Measurements from ENCODE around the gene MPHOSPH6.
A peak's percentile ranks its signal among the peaks of the same experiment; 100 is the strongest.
"Not testable (repeated sequence)": the region's sequence is repeated elsewhere in the genome, so short reads cannot be mapped to it uniquely, and the experiment has no call there.

The MPHOSPH6 gene, protein sequence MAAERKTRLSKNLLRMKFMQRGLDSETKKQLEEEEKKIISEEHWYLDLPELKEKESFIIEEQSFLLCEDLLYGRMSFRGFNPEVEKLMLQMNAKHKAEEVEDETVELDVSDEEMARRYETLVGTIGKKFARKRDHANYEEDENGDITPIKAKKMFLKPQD

GRCh38 chr16:82169861-82170845, at the start of gene MPHOSPH6:
MPHOSPH6 (minus strand) TSS chr16:82170224; CDS start chr16:82170175, 49 bp downstream.
- DNase-seq (ENCODE audit: extremely low read depth in 1 of 2, low read depth in 1 of 2), result peak; percentile 75 to 83

DNA sequence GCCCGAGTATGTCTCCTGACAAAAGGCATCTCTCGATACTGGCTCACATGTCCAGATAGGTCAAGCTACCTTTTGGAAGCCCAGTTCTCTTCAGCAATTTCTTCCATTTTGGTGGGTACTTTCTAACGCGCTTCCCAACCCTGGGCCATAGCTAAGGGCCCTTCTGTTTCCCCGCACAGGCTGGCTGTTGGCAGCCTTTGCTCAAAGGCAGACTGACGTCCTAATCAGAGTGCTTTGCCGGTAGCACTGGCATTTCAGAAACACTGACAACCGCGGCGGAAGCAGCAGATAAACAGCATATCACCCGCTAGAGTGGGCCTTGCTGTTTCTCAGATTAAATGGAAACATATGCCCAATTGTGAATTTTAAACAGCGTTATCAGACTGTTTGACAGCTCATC, 49.3 kb upstream of the MPHOSPH6 start:
- no peak for DNase-seq (ENCODE audit: extremely low read depth in 1 of 2, low read depth in 1 of 2)

DNA sequence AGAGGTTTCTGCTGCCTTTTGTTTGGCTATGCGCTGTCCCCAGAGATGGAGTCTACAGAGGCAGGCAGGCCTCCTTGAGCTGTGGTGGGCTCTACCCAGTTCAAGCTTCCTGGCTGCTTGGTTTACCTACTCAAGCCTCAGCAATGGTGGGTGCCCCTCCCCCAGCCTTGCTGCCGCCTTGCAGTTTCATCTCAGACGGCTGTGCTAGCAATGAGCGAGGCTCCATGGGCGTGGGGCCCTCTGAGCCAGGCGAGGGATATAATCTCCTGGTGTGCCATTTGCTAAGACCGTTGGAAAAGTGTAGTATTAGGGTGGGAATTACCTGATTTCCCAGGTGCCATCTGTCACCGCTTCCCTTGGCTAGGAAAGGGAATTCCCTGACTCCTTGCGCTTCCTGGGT, 39.3 kb upstream of the MPHOSPH6 start:
- DNase-seq (ENCODE audit: extremely low read depth in 1 of 2, low read depth in 1 of 2), result not testable (repeated sequence)

GRCh38 chr16:82203198-82203597, 33.2 kb upstream of the MPHOSPH6 start:
- no peak for DNase-seq (ENCODE audit: extremely low read depth in 1 of 2, low read depth in 1 of 2)

DNA sequence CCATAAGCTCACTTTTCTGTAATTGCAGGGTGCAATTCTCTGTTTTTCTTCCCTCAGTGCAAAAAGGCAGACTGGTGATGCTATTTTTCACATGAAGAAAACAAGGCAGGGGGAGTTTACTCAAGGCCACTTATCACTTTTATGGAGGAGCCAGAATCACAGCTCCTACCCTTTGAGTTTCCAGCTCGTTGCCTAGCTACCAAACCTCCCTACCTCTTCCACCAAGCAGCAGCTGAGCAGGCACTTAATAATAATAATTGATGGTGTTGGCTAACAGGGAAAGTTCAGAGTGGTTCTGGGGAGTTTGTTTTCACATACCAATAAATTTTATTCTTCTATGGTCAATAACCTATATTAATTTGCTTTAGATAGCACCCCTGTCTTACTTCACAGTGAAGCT, 31.9 kb upstream of the MPHOSPH6 start:
- DNase-seq (ENCODE audit: extremely low read depth in 1 of 2, low read depth in 1 of 2), result no peak

DNA sequence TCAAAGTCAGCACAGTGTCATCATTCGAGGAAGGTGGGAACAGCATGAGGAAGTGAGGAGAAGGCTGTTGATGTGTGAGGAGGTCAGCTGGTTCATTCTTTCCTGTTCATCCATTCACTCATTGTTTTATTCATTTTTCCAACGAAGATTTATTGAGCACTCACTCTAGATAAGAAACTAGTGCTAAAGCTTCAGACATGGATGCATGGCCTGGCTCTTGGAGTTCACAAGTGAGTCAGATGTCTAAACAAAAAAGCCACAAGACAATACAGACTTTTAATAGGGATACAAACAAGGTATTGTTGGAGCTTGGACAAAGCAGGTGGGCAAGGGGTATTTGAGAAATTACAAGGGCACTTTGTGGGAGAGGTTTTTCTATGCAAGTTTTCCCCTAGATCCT, 31.3 kb upstream of the MPHOSPH6 start:
- DNase-seq (ENCODE audit: extremely low read depth in 1 of 2, low read depth in 1 of 2), result no peak

- DNase-seq (ENCODE audit: extremely low read depth in 1 of 2, low read depth in 1 of 2), result no peak
Observed at GRCh38 chr16:82199209-82199608, 29.2 kb upstream of the MPHOSPH6 start.

- DNase-seq (ENCODE audit: extremely low read depth in 1 of 2, low read depth in 1 of 2), result no peak
Observed at GRCh38 chr16:82197540-82198240, 27.7 kb upstream of the MPHOSPH6 start.

- no peak for DNase-seq (ENCODE audit: extremely low read depth in 1 of 2, low read depth in 1 of 2)
Observed at GRCh38 chr16:82195917-82196494, 26.0 kb upstream of the MPHOSPH6 start.

- DNase-seq (ENCODE audit: extremely low read depth in 1 of 2, low read depth in 1 of 2), result no peak
Observed at GRCh38 chr16:82194086-82194485, 24.1 kb upstream of the MPHOSPH6 start.

DNA sequence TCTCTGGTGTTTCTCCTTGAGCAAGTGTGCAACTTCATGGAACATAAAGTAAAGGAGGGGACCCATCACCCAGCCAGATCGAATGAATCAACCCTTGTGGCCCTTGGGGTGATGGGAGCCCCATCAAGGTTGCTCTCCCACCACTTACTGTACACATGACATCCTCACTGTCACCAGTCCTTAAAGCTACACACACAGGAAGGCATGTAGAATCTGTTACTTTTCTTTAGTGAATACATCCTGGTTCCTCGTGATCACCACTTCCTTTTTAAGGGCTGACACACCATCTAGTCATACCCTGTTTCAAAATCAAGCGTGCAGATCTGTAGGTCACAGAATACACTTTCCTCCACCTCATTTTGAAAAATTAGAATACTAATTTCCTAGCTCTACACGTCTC, 22.6 kb upstream of the MPHOSPH6 start:
- DNase-seq (ENCODE audit: extremely low read depth in 1 of 2, low read depth in 1 of 2), result peak in 1 of 2 donors; percentile 34

DNA sequence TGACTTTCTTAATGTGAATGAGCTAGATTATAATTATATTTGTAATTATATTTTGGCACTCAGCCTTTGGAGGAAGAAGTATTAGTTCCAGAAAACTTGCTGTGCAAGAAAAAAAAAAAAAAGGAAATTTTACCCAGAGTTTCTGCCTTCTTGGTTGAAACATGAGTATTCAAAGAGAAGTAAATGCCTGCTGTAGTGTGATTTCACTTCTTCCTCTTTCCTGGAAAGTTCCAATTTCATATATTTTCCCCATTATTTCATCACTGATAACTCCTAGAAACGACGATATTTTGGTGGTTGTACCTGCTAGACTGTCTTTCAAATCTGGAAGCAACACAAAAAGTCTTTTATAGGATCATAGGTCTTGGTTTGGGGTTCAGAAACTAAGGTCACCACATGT, 20.4 kb upstream of the MPHOSPH6 start:
- no peak for DNase-seq (ENCODE audit: extremely low read depth in 1 of 2, low read depth in 1 of 2)

DNA sequence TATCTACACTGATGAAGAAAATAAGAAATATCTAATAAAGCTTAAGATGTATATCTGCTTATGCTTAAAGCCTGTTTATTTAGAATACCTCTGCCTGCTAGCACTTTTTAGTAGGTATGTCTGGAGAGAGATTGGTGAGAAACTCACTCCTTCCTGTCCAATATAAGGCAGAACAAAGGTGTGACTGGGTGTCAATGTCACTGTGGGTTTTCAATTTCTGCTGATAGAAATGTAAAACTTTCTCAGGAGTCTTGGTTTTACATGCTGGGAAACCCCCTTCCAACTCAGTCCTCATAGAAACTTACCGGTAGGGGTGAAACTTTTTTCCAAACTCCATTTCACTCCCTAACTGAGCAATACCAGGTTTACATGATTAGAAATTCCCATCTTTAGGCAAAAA, 17.8 kb upstream of the MPHOSPH6 start:
- no peak for DNase-seq (ENCODE audit: extremely low read depth in 1 of 2, low read depth in 1 of 2)

DNA sequence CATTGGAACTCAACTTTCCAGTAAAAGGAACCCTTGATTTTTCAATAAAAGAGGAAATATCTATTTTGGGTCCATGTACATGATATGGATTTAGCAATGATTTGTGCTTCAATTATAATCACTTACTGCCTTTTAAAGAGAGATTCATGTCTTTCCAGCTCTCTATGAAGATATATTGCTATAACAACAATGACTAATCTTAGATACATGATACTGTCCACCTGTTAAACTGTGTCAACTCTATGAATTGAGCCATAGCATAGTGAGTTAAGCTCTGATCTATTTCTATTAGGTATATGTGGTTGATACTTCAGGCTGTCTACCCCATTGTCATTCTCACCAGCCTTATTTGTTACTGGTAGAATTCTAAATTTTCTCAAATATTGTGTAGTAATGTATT, 15.0 kb upstream of the MPHOSPH6 start:
- DNase-seq (ENCODE audit: extremely low read depth in 1 of 2, low read depth in 1 of 2), result no peak

- no peak for DNase-seq (ENCODE audit: extremely low read depth in 1 of 2, low read depth in 1 of 2)
Observed at GRCh38 chr16:82184213-82184612, 14.2 kb upstream of the MPHOSPH6 start.

DNA sequence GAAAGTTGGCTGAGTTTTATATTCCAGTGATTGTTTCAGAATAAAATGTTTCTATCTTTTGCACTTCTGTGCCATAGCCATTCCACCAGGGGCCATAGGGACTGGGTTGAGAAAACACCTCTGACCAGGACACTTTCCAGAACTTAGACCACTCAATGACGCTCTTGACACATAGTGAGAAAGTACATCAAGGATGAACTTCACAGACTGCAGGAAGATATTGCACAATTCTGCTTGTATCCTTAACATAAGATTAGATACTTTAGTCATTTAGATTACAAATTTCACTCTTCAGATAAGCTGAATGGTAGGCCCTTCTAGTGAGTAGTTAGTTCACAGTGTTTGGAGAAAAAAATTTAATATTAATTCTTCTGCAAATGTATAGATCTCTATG, 13.0 kb upstream of the MPHOSPH6 start:
- no peak for DNase-seq (ENCODE audit: extremely low read depth in 1 of 2, low read depth in 1 of 2)

GRCh38 chr16:82182266-82183003, 12.4 kb upstream of the MPHOSPH6 start:
- no peak for DNase-seq (ENCODE audit: extremely low read depth in 1 of 2, low read depth in 1 of 2)

DNA sequence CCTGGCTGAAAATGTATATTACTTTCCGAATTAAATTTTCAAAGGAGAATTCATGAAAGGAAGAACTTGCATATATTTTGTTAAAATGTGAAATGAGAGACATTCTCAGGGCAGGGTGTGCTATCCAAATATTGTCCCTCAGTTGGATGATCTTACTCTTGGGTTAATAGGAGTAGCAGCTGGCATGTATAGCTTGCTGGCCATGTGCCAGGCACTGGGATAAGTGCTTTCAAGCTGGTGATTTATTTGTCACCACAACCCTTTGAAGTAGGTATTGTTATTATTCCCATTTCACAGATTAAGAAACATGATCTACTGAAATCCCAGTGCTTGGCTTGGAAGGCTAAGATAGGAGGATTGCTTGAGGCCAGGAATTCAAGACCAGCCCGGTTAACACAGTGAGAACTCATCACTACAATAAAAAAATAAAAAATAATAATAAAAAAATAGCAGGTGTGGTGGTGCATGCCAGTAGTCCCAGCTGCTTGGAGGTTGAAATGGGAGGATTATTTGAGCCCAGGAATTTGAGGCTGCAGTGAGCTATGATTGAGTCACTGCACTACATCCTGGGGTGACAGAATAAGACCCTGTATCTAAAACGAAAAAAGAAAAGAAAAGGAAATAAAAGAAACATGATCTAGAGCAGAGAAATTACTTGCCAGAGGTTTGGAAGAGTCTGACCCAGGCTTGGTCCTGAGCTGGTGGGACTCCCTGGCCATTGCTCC, 11.6 kb upstream of the MPHOSPH6 start:
- DNase-seq (ENCODE audit: extremely low read depth in 1 of 2, low read depth in 1 of 2), result no peak

GRCh38 chr16:82178352-82178751, 8.3 kb upstream of the MPHOSPH6 start:
- DNase-seq (ENCODE audit: extremely low read depth in 1 of 2, low read depth in 1 of 2), result no peak

GRCh38 chr16:82177555-82177954, 7.5 kb upstream of the MPHOSPH6 start:
- no peak for DNase-seq (ENCODE audit: extremely low read depth in 1 of 2, low read depth in 1 of 2)

Measured in stimulated activated CD8-positive, alpha-beta memory T cell treated with anti-CD3 and anti-CD28 coated beads, Interleukin-7, amount 100 ng/mL, for 48 hours (primary cell).